ENCODE data around the gene NSD1. TPM values are rescaled to one million over a fixed set of nuclear protein-coding genes. Genes with fewer than 3 reads are reported as not detected.
A peak's percentile ranks its signal among the peaks of the same experiment; 100 is the strongest.

Gene NSD1
- total RNA-seq, 4 donors from 2014 or later, result 24.0 to 39.5 (median 32.2) TPM

DNA sequence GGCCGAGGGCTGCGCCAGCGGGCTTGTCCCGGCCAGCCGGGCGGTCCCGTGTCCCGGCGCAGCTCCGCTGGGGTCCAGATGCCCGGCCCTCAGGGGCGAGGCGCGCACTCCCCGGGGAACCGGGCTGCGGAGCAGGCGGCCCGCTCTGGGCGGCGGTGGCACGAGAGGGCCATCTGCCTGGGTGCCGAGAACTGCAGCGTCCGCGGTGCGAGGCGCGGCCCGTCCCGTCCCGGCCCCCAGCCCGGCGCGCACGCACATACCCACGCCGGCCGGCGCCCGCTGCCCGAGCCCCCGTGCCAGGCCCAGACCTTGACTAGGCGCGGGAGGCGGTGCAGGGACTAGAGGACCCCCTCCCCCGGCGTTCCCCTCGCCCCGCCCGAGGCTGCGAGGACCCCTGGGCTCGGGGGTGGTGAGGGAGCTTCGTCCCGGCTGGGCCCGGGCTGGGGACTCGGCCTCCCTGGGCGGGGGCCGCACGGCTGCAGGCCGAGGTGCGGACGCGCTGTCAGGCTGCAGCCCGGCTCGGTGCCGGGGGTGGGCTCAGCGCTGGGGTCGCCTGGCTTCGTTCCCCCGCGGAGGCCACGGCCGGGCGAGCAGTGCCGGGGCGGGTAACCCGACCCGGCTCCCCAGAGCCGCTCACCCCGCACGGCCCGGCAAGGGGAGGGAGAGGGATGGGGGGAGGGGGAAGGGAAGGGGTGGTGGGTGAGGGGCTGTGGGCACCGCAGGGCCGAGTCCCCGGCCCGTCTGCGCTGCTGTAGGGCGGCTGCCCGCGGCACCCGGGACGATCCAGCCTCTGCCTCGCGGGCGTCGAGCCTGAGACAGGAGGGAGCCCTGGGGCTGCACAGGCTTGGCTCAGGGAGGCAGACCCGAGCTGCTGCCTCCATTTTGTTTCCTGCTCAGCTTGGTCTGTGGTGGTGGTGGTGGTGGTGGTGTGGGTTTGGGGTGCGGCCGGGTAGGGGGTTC, 1.2 kb upstream of the NSD1 start:
- H3K4me3 ChIP-seq, result peak overlapping the region; percentile 85 to 96 (median 88)
- no peaks in the 10 kb centered on the region for H3K9me3 ChIP-seq
- peak overlapping the region; percentile 91 to 93 (median 92) for H3K27ac ChIP-seq
- peaks cover 25 to 55% (median 31%) of the 10 kb centered on the region in 3 donors for H3K4me1 ChIP-seq
- TF ChIP-seq, protein P1, sequence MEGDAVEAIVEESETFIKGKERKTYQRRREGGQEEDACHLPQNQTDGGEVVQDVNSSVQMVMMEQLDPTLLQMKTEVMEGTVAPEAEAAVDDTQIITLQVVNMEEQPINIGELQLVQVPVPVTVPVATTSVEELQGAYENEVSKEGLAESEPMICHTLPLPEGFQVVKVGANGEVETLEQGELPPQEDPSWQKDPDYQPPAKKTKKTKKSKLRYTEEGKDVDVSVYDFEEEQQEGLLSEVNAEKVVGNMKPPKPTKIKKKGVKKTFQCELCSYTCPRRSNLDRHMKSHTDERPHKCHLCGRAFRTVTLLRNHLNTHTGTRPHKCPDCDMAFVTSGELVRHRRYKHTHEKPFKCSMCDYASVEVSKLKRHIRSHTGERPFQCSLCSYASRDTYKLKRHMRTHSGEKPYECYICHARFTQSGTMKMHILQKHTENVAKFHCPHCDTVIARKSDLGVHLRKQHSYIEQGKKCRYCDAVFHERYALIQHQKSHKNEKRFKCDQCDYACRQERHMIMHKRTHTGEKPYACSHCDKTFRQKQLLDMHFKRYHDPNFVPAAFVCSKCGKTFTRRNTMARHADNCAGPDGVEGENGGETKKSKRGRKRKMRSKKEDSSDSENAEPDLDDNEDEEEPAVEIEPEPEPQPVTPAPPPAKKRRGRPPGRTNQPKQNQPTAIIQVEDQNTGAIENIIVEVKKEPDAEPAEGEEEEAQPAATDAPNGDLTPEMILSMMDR (IDR thresholded peaks at IDR 0.05), result no peak
- TF ChIP-seq POLR2A (IDR thresholded peaks at IDR 0.05), result no peak
- no peaks in the 10 kb centered on the region for H3K27me3 ChIP-seq
- H3K36me3 ChIP-seq, result peaks cover 0 to 25% (median 0%) of the 10 kb centered on the region in 3 donors
- no peak for DNase-seq
- no CpG with 5 or more reads among the region's 100 CpGs for WGBS, 2 donors
- intact Hi-C loops (cut with DNase I), result no loop called here

DNA sequence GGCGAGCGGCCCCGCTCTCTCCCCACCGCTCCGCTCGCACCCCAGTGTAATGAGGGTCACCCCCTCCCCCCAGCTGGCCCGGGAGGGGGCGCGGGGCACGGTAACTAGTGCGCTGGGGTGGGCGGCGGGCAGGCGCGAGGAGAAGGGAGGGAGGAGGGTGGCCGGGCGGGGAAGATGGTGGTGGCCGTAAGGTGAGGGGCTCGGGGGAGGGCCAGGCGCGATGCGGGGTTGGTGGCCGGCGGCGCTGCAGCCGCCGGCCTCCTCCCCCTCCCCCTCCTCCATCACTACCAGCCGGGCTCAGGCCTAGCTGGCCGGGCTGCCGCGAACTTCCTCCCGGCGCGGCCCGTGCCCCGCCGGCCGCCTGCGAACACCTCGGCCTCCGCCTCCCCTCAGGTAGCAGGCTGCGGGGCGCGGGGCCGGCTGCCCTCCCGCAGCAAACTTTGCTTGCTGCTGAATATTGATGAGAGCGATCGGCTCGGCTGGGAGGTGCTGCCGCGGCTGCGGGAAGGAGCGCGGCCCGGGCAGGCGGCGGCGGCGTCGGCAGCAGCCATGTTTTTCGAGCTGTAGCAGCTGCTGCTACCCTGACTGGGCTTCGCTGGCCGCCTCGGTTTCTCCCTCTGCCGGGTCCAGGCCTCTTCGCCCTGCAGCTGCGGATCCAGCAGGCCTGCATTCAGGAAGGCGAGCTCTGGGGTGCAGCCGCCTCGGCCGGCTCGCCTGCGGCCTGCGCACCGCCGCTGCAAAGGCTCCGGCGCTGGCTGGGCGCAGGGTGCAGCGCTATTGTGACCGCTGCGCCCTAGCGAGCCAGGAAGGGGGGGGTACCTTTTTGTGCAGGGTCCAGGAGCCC, 502 bp downstream of the NSD1 start:
- DNase-seq, result no peak
- H3K27ac ChIP-seq, result peak overlapping the region; percentile 91 to 93 (median 92)
- H3K9me3 ChIP-seq, result no peaks in the 10 kb centered on the region
- intact Hi-C loops (cut with DNase I), result no loop called here
- peak overlapping the region; percentile 85 to 96 (median 88) for H3K4me3 ChIP-seq
- H3K36me3 ChIP-seq, result peaks cover 0 to 41% (median 0%) of the 10 kb centered on the region in 3 donors
- TF ChIP-seq POLR2A (IDR thresholded peaks at IDR 0.05), result peak in 1 of 4 donors; percentile 10
- TF ChIP-seq, protein P1 (IDR thresholded peaks at IDR 0.05), result no peak
- peaks cover 25 to 72% (median 27%) of the 10 kb centered on the region in 3 donors for H3K4me1 ChIP-seq
- no peaks in the 10 kb centered on the region for H3K27me3 ChIP-seq
- WGBS, 2 donors, result no CpG with 5 or more reads among the region's 83 CpGs

DNA sequence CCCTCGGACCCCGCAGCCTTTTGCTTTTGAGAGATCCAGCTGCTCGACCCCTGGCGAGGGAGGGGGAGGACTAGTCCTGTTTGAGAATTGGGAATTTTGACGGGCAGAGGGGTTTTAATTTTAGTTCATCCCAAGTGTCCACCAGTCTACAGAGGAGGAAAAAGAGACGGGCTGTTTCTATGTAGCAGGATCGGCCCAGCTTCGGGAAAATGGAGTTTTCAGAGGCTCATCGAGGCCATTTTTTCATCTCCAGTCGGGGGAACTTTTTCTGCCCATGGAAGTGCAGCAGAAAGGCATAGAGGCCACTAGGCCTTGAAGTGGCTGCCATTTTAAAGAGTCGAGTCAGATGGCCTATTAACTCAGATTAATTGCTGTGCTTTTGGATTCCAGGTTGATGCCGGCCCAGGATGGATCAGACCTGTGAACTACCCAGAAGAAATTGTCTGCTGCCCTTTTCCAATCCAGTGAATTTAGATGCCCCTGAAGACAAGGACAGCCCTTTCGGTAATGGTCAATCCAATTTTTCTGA, 1.2 kb downstream of the NSD1 start:
- WGBS, 2 donors, result 10 to 18% methylated on average over 9 to 13 of the region's 13 CpGs
- peaks cover 25 to 78% (median 27%) of the 10 kb centered on the region in 3 donors for H3K4me1 ChIP-seq
- no peak for DNase-seq

DNA sequence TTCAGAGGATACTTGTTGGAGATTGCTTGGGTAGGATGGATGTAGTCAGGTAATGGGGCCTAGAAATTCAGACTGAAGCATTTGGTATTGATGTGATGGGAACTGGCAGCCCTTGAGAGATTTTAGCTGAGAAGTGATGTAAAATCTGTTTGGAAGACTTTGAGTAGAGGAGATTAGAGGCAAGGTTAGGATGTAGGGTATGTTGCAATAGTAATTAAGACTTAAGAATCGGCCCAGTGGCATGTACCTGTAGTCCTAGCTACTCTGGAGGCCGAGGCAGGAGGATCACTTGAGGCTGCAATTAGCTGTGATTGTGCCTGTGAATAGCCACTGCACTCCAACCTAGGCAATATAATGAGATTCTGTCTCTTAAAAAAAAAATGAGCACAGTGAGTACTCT, 6.7 kb downstream of the NSD1 start:
- H3K9me3 ChIP-seq, result no peaks in the 10 kb centered on the region
- intact Hi-C loops (cut with DNase I), result no loop called here
- no peak for TF ChIP-seq POLR2A (IDR thresholded peaks at IDR 0.05)
- TF ChIP-seq, protein P1 (IDR thresholded peaks at IDR 0.05), result no peak
- WGBS, 2 donors, result 75 to 83% methylated on average over 2 of the region's 2 CpGs
- no peak for DNase-seq
- H3K27ac ChIP-seq, result no peak overlapping the region
- H3K4me1 ChIP-seq, result peaks cover 4 to 71% (median 22%) of the 10 kb centered on the region in 3 donors
- H3K4me3 ChIP-seq, result no peak overlapping the region
- H3K36me3 ChIP-seq, result peaks cover 5 to 98% (median 6%) of the 10 kb centered on the region in 3 donors
- H3K27me3 ChIP-seq, result no peaks in the 10 kb centered on the region

More for the DNA sequence above, 1.2 kb downstream of the NSD1 start:
- Histone ChIP-seq H3K27ac (peak overlapping the region; percentile 91 to 93 (median 92)), H3K9me3 (no peaks in the 10 kb centered on the region), H3K36me3 (peaks cover 0 to 48% (median 0%) of the 10 kb centered on the region in 3 donors), H3K4me3 (peak overlapping the region; percentile 85 to 96 (median 88)), H3K27me3 (no peaks in the 10 kb centered on the region)
- intact Hi-C loops (cut with DNase I), result no loop called here
- TF ChIP-seq POLR2A (IDR thresholded peaks at IDR 0.05), result no peak

DNA sequence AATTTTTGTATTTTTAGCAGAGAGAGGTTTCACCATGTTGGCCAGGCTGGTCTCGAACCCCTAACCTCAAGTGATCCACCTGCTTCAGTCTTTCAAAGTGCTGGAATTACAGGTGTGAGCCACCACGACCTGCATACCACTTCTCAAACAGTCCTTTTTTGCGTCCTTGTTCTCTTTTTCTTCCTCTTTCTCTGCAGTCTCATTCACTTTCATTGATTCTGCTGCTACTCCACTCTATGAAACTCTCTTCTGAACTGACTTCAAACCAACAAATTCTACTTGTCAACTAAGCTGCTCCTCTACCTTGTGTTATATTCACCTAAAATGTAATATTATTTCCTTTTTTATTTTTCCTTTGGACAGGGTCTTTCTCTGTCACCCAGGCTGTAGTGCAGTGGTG, 7.9 kb downstream of the NSD1 start:
- TF ChIP-seq, protein P1 (IDR thresholded peaks at IDR 0.05), result no peak
- no peak for TF ChIP-seq POLR2A (IDR thresholded peaks at IDR 0.05)
- Histone ChIP-seq H3K4me3 (no peak overlapping the region), H3K9me3 (no peaks in the 10 kb centered on the region), H3K36me3 (peaks cover 6 to 98% (median 9%) of the 10 kb centered on the region in 3 donors), H3K27me3 (no peaks in the 10 kb centered on the region), H3K4me1 (peaks cover 0 to 59% (median 10%) of the 10 kb centered on the region in 3 donors), H3K27ac (no peak overlapping the region)
- intact Hi-C loops (cut with DNase I), result no loop called here
- no peak for DNase-seq
- 58 to 92% methylated on average over 3 of the region's 3 CpGs for WGBS, 2 donors

All from esophagus squamous epithelium (tissue), 5 donors.